Left ventricle myocardium inferior (tissue), 1 donor: ENCODE data around the gene PDCD10. TPM values are rescaled to one million over a fixed set of nuclear protein-coding genes. Genes with fewer than 3 reads are reported as not detected.

ENCODE experiments used
- DNase-seq: peaks from one replicate; pipeline ENCODE4 v3.0.0-alpha.2; 2020
- H3K27ac ChIP-seq: fragments of 200-600 bp; replicated peaks from 2 replicates; pipeline ENCODE4 v1.8.0; 2021
- H3K27me3 ChIP-seq: fragments of 200-600 bp; 2 replicates; pipeline ENCODE4 v1.8.0; 2021; ENCODE audit warnings: low read depth
- H3K36me3 ChIP-seq: fragments of 200-600 bp; 2 replicates; pipeline ENCODE4 v1.8.0; 2021
- H3K4me1 ChIP-seq: fragments of 200-600 bp; 2 replicates; pipeline ENCODE4 v1.8.0; 2021
- H3K4me3 ChIP-seq: fragments of 200-600 bp; 2 replicates; pipeline ENCODE4 v1.8.0; 2021; ENCODE audit warnings: mild to moderate bottlenecking, moderate library complexity
- H3K9me3 ChIP-seq: fragments of 200-600 bp; replicated peaks from 2 replicates; pipeline ENCODE4 v1.8.0; 2021
- CTCF ChIP-seq: fragments of 200-600 bp; IDR thresholded peaks from 2 replicates; pipeline ENCODE4 v1.8.0; 2021; ENCODE audit warnings: antibody characterized with exemption, mild to moderate bottlenecking, borderline replicate concordance
- intact Hi-C: fragments of 100-400 bp; cut with micrococcal nuclease; formaldehyde crosslinking; loops from one replicate; pipeline ENCODE4 v1.11.0; 2022
- total RNA-seq: library from RNA; stranded (reverse); fragmentation: NEBNext Ultra II Directional; extraction: Animal tissue kit (Norgen Biotek cat#: 25700); gene quantifications from one replicate; pipeline ENCODE4 v1.2.1, GENCODE V29; 2021
- donor health status: DM: no; HTN: yes; CAD: no; lungs with severe emphysema.

Gene PDCD10
- total RNA-seq, 1 donor from 2014 or later = 35.1 TPM

DNA sequence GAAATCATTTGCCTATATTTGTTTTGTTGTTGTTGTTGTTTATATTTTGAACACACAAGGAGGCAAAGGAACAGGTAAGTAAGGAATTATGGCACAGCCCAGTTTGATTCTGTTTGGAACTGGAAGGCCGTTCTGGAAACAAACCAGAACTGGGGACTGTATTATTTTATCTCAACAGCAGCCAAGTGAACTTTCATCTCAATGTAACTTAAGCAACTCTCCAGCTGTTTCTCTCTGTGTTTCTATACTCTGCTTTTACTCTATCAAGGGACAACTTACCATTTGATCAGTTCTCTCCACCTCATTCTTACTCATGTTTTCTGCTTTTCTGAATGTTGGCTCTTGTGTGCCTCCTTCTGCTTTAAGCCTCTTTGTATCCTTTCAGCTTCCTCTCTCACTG is 65.0 kb downstream of the PDCD10 start:
- intact Hi-C loops = loop anchor here (10.0 kb wide), 1 partner anchor 265 kb away; no protein-coding TSS in a partner anchor
- no peaks in the 10 kb centered on the region for H3K27me3 ChIP-seq
- H3K4me1 ChIP-seq = no peaks in the 10 kb centered on the region
- no peak overlapping the region for H3K27ac ChIP-seq
- peaks cover 11% of the 10 kb centered on the region for H3K9me3 ChIP-seq
- H3K4me3 ChIP-seq = no peak overlapping the region
- DNase-seq = no peak
- peaks cover 17% of the 10 kb centered on the region for H3K36me3 ChIP-seq
- TF ChIP-seq CTCF = no peak

DNA sequence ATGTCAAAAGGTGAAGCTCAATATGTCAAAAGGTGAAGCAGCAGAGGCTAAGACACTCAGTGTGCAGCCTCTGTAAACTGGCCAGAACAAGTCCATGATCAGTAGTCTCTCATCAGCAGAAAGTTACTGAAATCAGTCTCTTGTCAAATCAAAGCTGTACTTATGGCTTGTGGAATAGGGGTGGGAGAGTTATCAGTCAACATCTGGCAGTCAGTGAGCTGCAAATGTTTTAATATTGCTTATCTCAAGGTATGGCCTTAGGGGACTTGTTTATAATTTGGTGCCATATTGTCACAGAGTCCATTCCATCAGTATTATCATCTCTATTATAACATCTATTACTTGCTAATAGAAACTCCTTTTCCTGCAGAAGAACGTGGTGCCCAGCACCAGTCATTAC is 66.0 kb downstream of the PDCD10 start:
- H3K36me3 ChIP-seq = peaks cover 7% of the 10 kb centered on the region
- H3K27me3 ChIP-seq = no peaks in the 10 kb centered on the region
- no peak overlapping the region for H3K27ac ChIP-seq
- H3K4me3 ChIP-seq = no peak overlapping the region
- peaks cover 11% of the 10 kb centered on the region for H3K9me3 ChIP-seq
- intact Hi-C loops = no loop called here
- H3K4me1 ChIP-seq = no peaks in the 10 kb centered on the region
- no peak for DNase-seq
- no peak for TF ChIP-seq CTCF

DNA sequence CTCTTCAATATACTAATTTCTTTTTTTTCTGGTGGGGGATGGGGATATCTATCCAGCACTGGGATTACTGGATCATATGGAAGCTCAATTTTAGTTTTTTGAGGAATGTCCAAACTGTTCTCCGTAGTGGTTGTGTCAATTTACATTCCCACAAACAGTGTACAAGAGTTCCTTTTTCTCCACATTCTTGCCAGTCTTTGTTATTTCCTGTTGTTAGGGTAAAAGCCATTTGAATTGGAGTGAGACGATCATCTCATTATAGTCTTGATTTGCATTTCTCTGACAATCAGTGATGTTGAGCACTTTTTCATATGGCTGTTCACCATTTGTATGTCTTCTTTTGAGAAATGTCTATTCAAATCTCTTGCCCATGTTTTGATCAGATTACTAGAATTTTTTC is 68.1 kb downstream of the PDCD10 start:
- Histone ChIP-seq H3K4me3 (no peak overlapping the region), H3K27ac (no peak overlapping the region), H3K36me3 (no peaks in the 10 kb centered on the region), H3K9me3 (no peaks in the 10 kb centered on the region), H3K4me1 (no peaks in the 10 kb centered on the region), H3K27me3 (no peaks in the 10 kb centered on the region)
- intact Hi-C loops = no loop called here
- TF ChIP-seq CTCF = no peak
- no peak for DNase-seq

DNA sequence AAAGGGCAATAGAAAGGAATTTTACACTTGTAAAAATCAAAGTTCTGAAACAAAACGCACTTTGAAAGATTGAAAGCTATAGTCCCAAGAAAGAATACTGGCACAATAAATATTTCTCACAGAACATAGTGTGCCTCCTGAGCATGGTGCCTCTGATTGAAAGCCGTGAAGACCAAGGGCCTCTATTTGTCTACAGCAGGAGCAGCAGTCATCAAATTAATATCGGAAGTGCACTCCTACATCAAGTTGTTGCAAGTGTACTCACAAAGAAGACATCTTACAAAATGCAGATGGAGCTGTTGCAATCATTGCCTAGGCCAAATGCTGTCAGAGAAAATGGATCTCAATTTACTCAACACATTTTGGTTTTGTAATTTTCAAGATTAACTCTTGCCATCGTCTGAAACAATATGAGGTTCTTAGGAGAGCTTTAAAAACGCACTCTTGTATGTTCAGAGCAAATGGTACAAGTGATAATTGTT is 71.7 kb downstream of the PDCD10 start:
- DNase-seq = no peak
- Histone ChIP-seq H3K27ac (no peak overlapping the region), H3K4me1 (no peaks in the 10 kb centered on the region), H3K4me3 (no peak overlapping the region), H3K9me3 (no peaks in the 10 kb centered on the region), H3K36me3 (no peaks in the 10 kb centered on the region), H3K27me3 (no peaks in the 10 kb centered on the region)
- no peak for TF ChIP-seq CTCF
- intact Hi-C loops = no loop called here

DNA sequence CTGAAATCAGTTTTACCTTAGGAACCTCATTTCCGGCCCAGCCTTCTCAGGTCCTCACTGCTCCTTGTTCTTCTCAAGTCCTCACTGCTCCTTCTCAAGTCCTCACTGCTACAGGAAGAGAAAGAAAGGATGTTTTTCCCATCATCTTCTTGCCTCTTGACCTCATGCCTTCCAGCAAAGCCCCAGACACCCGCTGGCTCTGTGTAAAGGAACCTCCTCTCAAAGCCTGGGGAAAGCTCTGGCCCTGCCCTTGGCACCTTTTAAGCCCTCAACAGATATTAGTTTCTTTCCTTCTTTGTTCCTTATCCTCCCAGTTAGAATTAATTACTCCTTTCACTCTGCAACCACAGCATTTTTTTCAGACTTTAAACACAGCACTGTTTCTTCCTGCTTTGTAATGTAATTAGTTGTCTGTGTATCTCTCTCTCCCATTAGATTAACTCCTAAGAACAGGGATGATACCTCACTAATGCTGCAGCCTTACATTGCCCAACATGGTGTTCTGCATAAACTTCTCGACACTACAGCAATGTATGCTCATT is 76.9 kb downstream of the PDCD10 start:
- Histone ChIP-seq H3K27ac (no peak overlapping the region), H3K36me3 (no peaks in the 10 kb centered on the region), H3K4me3 (no peak overlapping the region), H3K27me3 (no peaks in the 10 kb centered on the region), H3K9me3 (no peaks in the 10 kb centered on the region), H3K4me1 (peaks cover 9% of the 10 kb centered on the region)
- DNase-seq = no peak
- TF ChIP-seq CTCF = no peak
- intact Hi-C loops = no loop called here
